Measurements from ENCODE around the gene PPP1R13B. TPM values are rescaled to one million over a fixed set of nuclear protein-coding genes. Genes with fewer than 3 reads are reported as not detected.

PPP1R13B gene
- total RNA-seq, 4 donors from 2014 or later, result 10.7 to 48.3 (median 23.3) TPM

GRCh38 chr14:103686831-103687485, 160.4 kb downstream of the PPP1R13B start:
- no peak overlapping the region for H3K4me3 ChIP-seq
- WGBS, 2 donors, result 78 to 79% methylated on average over 19 of the region's 19 CpGs
- no peak overlapping the region for H3K27ac ChIP-seq
- TF ChIP-seq CTCF (IDR thresholded peaks at IDR 0.05) (no peak), EP300 (IDR thresholded peaks at IDR 0.05) (no peak), POLR2A (IDR thresholded peaks at IDR 0.05) (no peak)
- no peaks in the 10 kb centered on the region for H3K27me3 ChIP-seq
- no peaks in the 10 kb centered on the region for H3K9me3 ChIP-seq
- H3K4me1 ChIP-seq, result peaks cover 0 to 27% (median 2%) of the 10 kb centered on the region in 4 donors
- DNase-seq (ENCODE audit: low spot score in 2 of 2), result no peak
- peaks cover 0 to 80% (median 6%) of the 10 kb centered on the region in 3 donors for H3K36me3 ChIP-seq

DNA sequence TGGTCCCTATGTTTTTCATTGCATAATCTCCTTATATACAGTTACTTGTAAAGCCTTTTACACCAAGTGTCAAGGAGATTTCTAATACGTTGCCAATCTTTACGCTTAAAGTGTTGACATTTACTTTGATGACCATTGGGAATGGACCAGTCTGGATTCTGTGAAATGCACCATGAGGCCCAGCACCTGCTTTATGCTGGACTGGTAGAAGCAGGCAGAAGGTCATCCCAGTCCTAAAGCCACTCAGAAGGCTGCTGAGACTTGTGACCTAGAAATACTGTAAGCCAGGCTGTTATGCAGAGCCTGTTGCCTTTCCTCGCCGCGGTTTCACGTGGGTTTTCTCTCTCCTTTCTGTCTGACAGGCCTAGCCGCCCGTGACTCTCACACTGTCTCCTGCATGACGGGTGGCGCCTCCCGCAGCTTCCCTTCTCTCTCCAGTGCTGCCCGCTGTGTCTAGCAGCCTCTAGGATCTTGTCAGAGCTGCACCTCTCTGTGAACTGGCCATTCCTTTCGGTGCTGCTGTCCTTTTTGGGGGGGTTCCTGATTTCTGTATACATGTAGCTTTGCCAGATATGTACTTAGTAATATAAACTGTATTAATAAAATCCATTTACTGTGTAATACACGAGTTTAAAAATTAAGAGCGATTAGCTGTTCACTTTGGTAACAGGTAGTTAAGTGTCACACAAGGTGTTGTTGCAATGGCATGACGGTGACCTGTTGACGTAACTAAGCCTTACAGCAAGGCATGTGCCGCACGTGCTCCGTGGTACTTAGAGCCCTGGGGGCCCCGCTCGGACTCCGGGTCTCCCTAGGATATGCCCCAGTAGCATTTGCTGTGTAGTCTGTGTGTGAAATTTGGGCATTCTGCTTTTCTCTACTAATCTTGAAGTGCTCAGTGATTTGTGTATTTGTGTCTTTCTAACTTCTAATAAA, 161.8 kb downstream of the PPP1R13B start:
- TF ChIP-seq POLR2A (IDR thresholded peaks at IDR 0.05), result no peak
- TF ChIP-seq EP300 (IDR thresholded peaks at IDR 0.05), result no peak
- TF ChIP-seq CTCF (IDR thresholded peaks at IDR 0.05), result no peak
- Histone ChIP-seq H3K27ac (no peak overlapping the region), H3K27me3 (no peaks in the 10 kb centered on the region), H3K4me1 (peaks cover 0 to 23% (median 2%) of the 10 kb centered on the region in 4 donors), H3K9me3 (no peaks in the 10 kb centered on the region), H3K36me3 (peaks cover 0 to 85% (median 10%) of the 10 kb centered on the region in 3 donors), H3K4me3 (no peak overlapping the region)
- 87% methylated on average over 23 of the region's 23 CpGs for WGBS, 2 donors
- no peak for DNase-seq (ENCODE audit: low spot score in 2 of 2)

DNA sequence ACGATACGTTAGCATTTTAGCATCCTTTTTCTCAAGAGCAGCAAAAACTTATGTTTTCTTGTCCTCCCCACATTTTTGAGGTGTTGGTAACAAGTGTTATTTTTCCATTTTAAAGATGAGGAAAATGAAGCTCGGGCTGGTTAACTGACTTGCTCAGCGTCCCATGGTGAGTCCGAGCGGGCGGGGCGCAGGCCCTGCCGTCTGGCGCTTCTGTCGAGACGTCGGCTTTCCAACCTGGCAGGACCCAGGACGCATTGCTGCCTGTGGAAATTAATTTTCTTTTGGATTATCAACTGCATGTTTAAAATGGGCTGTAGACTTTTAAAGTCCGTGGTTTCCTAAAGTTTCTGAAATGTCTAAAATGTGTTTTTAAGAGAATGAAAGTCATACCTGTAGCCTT, 162.5 kb downstream of the PPP1R13B start:
- Histone ChIP-seq H3K4me3 (no peak overlapping the region), H3K36me3 (peaks cover 3 to 85% (median 13%) of the 10 kb centered on the region in 3 donors), H3K27ac (no peak overlapping the region), H3K27me3 (no peaks in the 10 kb centered on the region), H3K9me3 (no peaks in the 10 kb centered on the region), H3K4me1 (peaks cover 0 to 18% (median 2%) of the 10 kb centered on the region in 4 donors)
- TF ChIP-seq CTCF (IDR thresholded peaks at IDR 0.05) (no peak), EP300 (IDR thresholded peaks at IDR 0.05) (no peak), POLR2A (IDR thresholded peaks at IDR 0.05) (no peak)
- 88 to 89% methylated on average over 15 of the region's 15 CpGs for WGBS, 2 donors
- DNase-seq (ENCODE audit: low spot score in 2 of 2), result no peak

- H3K9me3 ChIP-seq, result no peaks in the 10 kb centered on the region
- no peak overlapping the region for H3K4me3 ChIP-seq
- TF ChIP-seq POLR2A (IDR thresholded peaks at IDR 0.05) (no peak), EP300 (IDR thresholded peaks at IDR 0.05) (no peak), CTCF (IDR thresholded peaks at IDR 0.05) (no peak)
- peaks cover 5 to 88% (median 13%) of the 10 kb centered on the region in 3 donors for H3K36me3 ChIP-seq
- peaks cover 0 to 18% (median 2%) of the 10 kb centered on the region in 4 donors for H3K4me1 ChIP-seq
- no peak overlapping the region for H3K27ac ChIP-seq
- WGBS, 2 donors, result 82 to 85% methylated on average over 6 of the region's 6 CpGs
- no peak for DNase-seq (ENCODE audit: low spot score in 2 of 2)
- no peaks in the 10 kb centered on the region for H3K27me3 ChIP-seq
These were observed 162.9 kb downstream of the PPP1R13B start for GRCh38 chr14:103684471-103684870.

Small RNA genes lying within 50 kb of the gene (small RNA-seq; reads per million reads assigned to genes)
- gene RF00019, result not detected
- gene RF00280, result not detected

Other genes with a start within 250 kb of the PPP1R13B start
- 100 to 1,000 TPM; 402 to 561 (median 495) TPM for gene KLC1, start 218.4 kb downstream of the PPP1R13B start, total RNA-seq
- 10 to 100 TPM in 1 of 4 donors, 1 to 10 TPM in 3; 4.0 to 10.7 (median 6.2) TPM for gene XRCC3, start 132.1 kb downstream of the PPP1R13B start, total RNA-seq
- 100 to 1,000 TPM; 151 to 308 (median 224) TPM for gene ZFYVE21, start 131.8 kb downstream of the PPP1R13B start, total RNA-seq
- 1 to 10 TPM in 2 of 4 donors, under 1 TPM in 2; under 0.01 to 1.9 (median 1.4) TPM for gene TDRD9, start 80.9 kb upstream of the PPP1R13B start, total RNA-seq
- gene RD3L, start 95.0 kb upstream of the PPP1R13B start, total RNA-seq, result not detected
- 1 to 10 TPM; 2.4 to 8.7 (median 2.7) TPM for gene ASPG, start 238.1 kb upstream of the PPP1R13B start, total RNA-seq